GM21528 (cell line): Measurements from ENCODE around the gene DPEP2.
"Not testable (repeated sequence)": the region's sequence is repeated elsewhere in the genome, so short reads cannot be mapped to it uniquely, and the experiment has no call there.

Experiments
- ATAC-seq: cut with Tn5 transposase; IDR thresholded peaks from one replicate; pipeline ENCODE4 v1.9.1; 2021; ENCODE audit warnings: mild to moderate bottlenecking, moderate library complexity; ENCODE audit not compliant: unreplicated experiment, low FRiP score

The DPEP2 gene

DNA sequence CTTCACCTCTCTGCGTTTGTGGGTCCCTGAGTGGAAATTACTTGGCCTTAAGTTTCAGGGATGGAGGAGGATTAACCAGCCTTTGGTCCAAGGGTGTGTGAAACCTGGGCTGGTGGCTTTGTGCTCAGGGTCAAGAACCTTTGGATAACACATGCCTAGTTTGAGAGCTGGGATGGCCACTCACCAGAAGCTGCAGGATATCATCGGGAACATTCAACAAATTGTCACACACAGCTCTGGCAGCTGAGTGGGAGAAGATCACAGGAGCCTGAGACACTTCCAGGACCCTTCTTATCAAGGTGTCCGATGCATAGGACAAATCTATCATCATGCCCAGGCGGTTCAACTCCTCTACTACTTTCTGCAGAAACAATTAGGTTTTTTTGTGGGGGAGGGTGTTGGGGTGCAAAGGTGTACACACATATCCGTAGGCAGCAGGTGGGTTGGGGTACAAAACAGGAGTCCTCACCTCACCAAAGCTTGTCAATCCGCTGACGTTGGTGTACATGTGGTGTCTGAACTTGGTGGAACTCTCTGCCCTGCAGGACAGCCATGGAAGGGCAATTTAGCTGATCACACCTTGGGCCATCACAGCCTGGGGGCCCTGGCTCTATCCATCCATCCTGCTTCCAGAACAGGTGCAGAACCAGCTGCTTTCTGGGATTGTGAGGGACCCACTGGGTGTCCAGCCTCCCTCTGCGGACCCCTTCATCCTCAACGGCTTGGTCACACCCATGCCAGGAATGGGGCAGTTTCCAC is 21.6 kb downstream of the DPEP2 start:
- ATAC-seq, result no peak

DNA sequence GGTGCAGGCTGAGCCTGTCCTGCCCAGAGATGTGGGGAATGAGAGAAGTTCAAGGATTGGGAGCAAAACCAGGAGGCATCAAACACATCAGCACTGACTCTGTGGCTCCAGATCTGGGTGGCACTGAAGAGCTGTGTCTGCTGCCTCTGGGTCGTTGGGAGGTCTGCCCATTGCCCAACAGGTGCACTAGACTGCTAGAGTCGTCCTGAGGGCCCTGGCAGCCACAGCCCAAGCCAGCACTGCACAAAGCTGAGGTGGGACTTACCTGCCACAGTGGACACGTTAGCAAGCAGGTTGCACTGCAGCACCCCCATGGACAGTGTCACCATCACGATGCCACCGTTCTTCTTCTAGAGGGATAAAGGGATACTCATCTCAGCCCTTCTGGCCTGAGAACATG is 22.3 kb downstream of the DPEP2 start:
- no peak for ATAC-seq

DNA sequence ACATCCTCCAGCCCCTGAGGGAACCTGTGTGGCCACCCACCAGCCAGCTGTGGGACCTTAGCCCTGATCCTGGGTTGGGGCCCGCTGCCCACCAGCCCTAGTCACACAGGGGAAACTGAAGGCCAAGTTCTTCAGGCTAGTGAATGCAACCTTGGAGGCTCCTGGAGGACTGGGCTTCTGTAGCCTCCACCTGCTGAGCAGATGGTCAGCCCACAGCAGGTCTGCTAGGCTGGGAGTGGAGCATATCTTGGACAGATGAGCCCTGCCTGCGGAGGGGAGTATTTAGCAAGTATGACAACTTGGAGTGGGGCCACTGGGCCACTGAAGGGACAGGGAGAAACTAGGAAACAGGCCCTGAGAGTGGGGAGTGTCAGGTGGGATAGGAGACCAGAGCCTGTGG is 23.1 kb downstream of the DPEP2 start:
- no peak for ATAC-seq

DNA sequence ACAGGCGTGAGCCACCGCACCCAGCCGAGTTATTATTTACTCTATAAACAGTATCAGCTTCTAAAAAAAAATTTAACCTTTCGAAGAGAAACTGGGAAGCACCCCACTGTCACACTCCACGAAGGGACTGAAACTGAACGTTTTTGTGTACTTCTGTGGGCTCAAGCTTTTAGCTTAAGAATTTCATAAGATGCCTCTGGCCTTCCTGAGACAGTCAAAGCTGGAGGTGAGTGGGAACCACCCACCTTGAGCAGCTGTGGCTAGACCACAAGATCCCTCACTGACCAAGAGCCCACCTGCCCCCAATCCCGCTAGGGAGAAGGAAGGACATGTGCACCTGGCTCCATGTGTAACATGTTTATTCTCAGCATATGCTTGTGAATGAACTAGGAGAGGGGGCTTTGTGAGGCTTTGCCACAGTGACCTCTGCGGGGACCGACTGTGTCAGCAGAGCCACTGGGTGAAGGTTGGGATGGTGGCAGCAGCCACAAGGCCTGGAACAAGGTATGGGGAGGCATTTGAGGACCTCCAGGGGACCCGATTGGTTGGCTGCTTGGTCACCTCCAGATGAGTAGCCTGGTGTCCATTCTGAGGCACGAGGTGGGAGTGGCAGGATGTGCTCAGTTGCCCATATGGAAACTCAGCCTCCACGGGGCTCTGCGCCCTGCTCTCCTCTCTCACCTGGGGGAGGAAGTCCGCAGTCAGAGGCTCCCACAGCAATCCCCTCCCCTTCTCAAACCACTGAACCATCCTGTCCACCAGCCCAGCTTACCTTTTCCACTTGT is 23.8 kb downstream of the DPEP2 start:
- ATAC-seq, result no peak

DNA sequence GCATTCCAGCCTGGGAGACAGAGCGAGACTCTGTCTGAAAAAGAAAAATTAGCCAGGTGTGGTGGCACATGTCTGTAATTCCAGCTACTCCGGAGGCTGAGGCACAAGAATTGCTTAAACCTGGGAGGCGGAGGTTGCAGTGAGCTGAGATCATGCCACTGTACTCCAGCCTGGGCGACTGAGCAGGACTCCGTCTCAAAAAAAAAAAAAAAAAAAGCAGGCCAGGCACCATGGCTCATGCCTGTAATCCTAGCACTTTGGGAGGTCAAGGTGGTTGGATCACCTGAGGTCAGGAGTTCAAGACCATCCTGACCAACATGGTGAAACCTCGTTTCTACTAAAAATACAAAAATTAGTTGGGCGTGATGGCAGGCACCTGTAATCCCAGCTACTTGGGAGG is 27.0 kb downstream of the DPEP2 start:
- not testable (repeated sequence) for ATAC-seq

DNA sequence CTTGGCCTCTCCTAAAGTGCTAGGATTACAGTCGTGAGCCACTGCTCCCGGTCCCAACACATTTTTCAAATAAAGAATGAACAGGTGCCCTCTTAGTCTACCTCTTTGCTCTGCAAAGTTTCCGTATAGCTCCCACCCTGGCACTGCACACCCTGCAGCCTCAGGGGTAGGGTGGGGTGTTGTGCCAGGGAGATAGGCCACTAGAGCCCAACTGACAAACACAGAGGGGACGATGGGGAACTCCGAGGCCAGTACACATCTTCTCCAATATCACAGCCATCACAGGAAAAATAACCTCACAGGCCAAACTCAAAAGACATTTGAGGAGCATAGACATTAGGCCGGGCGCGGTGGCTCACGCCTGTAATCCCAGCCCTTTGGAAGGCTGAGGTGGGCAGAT is 28.2 kb downstream of the DPEP2 start:
- ATAC-seq, result no peak

DNA sequence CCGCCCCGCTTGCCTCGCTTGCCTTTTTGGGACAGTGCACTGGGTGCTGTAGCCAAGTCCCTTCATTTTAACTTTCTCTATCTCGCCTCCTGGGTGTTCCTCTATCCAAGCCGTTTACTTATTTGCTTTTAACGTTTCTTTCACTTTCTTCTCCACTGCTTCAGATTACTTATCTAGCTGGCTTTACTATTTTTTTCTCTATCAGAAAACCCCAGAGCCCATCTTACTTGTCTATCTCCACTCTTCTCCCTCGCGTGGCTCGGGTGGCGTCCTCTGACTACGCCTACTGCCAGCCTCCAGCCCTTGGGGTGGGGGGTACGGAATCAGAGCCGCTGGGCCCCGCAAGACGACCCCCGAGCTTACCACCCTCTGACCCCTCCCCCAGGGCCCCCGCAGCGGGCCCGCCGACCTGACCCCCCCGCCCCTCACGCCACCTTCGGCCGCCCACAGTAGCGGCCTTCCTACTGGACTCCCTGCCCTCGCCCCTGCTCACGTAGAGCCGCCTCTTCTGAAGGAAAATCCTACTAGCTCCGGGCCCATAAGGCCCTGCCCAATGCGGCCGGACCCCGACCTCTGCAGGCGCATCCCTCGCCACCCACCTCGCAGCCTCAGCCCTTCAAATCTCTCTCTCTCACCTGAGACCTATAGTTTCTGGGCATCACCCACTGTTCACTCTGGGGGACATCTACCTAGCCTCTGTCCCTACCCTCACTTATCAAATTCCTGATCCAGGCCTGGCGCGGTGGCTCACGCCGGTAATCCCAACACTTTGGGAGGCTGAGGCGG is 29.8 kb downstream of the DPEP2 start:
- peak; percentile 14 for ATAC-seq

DNA sequence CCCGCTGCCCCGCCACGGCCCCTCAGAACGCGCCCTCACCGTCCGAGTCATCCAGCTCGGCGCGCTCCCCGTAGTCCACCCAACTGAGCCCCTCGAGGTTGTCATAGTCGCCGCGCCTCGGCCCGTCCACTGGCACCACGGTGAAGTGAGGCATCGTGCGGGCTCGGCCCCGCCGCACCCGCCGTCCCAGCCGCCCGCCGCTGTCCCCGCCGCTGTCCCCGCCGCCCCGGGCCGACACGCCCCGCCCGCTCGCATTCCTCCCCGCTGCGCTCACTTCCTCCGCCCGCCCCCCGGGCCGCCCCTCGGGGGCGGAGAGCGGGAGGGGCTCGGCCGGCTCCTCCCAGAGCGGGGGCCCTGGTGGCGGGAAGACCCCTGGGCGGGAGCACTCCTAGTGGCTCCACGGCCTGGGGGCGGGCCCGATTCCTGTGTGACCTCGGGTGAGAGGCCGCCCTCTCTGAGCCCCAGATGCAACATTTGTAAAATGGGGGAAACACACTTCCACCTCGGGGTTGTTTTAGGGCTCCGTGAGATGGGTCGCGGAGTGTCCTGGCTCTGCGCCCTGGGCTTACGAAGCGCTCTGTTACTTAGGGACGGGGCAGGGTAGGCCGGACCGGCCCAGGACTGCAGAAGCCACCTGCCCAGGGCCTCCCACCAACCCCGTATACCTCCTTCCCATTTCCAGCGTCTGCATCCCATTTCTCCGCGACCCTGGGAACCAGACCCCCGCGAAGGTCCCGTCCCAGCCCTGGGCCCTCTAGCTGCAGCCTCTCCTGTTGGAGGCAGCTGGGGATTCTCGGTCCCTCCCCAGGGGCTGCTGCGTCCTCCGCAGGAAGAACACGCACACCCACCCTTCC is 30.7 kb downstream of the DPEP2 start, which contains the start of gene SLC12A4:
Gene SLC12A4, minus strand, starts transcription at position 238 of the 854 bp plus-strand sequence. Its CDS starts 84 bp downstream, at position 154.
- ATAC-seq, result peak; percentile 80

DNA sequence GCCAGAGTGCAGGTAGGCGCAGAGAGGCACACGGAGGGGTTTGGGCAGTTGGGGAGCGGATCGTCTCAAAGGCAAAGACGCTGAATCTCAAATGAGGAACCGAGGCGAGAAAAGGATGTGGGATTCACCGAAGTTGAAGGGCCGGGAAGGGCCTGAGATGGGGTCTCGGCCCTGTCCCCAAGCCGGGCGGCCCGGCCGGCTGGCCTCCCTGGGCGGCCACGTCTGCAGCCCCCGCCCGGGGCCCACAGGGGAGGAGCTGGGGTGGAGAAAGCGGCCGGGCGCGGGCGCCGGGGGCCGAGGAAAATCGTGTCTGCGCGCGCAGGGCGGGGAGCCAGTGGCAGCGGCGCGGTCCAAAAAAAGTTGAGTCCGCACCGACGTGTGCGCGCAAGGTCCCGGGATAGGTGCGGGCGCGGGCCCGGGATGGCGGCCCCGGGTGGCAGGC is 31.3 kb downstream of the DPEP2 start:
- ATAC-seq, result peak; percentile 34

DNA sequence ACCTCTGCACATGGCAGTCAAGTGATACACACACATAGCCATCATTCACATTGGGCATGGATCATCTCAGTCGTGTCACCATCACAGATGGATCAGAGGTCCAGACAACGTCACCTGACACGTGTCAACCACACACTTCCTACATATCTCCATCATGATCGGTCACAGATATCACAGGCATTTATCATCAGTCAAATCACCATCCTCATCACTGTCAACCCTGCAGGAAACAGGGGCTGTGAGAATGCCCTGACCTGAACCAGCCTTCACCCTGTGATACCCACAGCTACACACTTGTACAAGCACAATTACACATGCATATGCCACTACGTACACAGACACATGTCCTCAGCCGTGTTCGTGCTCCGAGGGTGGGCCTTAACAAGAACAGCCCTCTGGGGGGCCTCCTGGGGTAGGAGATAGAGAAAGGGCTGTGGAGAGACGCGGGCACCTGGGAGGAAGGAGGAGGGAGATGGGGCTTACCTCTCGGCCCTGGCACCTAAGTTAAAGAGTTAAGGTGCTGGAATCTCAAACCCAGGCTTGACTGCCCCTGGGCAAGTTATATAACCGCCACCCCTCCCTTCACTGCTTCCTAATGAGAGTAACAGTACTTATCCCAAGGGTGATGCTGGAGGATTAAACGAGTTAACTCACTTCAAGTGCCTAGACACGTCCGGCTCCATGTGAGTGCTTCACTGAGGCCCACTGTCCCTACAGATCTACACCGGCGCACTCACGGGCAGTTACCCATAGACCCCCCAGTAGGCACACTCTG is 31.9 kb downstream of the DPEP2 start:
- no peak for ATAC-seq

DNA sequence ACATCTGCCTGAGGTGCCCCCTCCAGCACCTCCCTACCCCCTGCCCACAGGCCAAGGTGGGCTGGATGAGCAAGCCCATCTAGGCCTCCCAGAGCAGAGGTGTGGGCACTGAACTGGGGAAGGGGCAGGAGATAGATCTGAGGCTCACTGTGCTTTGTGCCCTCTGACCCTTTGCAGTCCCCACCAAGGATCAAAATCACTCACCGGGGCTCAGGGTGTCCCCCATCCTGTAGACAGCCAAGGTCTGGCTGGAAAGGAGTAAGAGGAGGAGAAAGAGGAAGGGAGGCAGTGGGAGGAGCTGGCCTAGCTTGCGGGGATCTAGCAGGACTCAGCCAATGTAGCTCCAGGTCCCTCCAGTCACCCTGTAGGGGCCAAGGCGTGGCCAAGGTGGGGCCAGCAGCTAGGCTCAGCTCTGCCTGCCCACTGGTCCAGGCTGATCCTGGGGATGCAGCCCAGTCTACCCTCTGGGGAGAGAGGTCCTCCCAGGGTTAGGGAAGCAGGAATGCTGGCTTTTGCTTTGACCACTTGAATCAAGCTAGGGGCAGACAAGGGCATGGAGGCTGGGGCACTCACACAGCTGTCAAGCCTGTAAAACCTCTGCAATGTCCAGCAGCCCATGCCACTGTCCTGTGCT is 32.6 kb downstream of the DPEP2 start:
- ATAC-seq, result no peak

DNA sequence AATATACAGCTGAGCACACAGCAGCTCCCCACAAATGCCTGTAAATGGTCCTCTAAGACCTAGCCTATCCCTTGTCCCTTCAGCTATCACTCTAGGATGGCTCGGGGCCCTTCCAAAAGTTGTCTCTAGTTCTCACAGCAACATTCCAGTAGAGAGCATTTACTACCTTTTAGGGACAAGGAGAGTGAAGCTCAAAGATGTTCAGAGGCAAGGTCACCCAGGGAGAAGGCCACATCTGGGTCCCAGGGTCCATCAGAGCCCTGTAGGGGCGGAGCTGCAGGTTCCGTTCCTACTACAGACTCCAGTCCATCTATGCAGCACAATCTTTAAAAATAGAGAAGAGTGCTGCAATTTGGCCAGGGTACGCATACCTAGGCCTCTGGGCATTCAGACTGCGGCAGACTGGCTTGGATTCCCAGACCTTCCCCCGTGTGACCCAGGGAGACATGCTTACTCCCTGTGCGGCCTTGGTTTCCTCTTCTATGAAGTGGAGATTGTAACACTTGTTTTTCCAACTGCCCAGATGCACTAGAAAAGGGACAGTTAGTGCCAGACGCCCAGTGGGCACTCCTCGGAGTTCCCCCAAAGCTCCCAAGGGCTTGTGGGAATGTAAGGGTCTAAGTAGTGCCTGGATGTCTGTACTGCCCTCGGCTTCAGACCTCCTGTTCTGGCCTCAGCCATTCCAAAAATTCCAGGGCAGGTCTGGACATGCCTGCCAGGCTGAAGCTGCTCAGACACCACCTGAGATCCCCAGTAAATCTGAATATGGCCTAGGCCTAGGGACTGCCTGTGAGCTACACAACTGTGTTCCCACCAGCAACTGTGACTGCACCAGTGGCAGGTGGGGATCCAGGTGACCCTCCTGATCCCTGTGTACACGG is 33.4 kb downstream of the DPEP2 start:
- no peak for ATAC-seq

DNA sequence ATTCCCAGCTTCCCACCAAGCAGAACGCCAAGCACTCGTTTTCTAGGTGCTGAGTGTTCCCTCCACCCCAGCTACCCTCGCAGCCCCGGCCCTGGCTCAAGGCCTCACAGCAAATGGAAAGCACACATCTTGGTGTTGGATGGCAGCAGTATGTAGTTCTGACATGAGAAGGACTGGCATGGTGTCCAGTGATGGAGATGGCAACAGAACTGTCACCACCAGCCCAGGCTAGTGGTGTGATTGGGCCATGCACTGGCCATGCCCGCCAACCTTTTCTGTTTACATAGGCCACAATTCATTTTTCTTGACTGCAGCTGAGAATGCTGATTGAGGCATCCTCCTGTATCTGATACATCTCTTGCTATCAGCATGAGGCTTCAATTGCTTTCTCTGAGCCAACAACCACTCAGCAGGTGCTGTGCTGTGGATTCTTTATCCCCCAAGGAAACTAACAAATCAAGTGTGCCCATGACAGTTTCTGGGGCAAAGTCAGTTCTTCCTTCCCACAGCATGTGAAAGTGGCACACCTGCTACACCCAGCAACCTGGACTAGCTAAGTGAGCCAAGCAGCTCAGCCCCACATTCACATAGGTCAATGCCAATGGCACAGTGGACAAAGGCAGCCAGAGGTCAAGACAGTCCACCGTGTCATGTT is 34.7 kb downstream of the DPEP2 start:
- no peak for ATAC-seq

DNA sequence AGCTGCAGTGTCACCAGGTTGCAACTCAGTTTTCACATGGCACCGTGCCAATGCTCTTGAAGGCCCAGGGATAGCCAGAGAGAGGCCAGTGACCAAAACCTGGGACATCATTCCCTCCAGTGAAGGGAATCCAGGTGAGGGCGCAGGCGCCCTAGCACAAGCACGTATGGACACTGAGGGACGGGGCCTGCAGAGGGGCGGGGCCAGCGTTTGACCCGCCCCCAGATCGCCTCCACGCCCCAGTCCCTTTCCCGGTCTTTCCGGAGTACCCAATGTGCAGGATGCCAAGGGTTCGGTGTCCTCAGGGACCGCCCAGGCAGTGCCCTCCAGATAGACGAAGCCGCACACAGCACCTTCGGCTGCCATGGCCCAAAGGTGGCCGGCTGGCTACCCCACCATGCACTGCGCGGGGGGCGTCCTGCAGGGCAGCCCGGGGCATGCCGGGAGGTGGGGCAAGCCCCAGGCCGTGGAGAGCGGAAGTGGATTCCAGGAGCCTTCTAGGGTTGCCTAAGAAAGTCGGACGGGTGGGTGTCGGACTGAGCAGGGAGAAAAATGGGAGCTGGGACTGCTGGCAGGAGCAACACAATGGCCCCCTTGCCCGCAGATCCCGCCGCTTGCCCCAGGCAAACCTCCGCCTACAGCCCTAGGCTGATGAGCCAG is 35.5 kb downstream of the DPEP2 start:
- no peak for ATAC-seq

DNA sequence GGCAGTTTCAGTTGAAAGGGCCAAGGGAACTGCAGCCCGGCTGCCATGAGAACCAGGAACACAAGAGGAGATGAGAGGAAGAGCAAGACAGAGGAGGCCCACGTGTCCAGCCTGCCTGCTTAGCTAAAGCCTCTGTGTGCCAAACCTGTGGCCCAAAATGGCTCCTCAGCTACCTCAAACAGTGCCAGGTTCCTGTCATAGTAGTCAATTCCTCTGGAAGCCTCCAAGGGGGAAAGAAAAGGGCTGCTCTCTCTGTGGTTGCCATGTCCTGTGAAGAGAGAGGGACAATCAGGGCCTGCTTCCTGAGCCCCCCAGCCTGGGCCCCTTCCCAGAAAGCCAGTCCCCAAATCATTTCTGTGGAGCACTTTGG is 36.0 kb downstream of the DPEP2 start:
- no peak for ATAC-seq

DNA sequence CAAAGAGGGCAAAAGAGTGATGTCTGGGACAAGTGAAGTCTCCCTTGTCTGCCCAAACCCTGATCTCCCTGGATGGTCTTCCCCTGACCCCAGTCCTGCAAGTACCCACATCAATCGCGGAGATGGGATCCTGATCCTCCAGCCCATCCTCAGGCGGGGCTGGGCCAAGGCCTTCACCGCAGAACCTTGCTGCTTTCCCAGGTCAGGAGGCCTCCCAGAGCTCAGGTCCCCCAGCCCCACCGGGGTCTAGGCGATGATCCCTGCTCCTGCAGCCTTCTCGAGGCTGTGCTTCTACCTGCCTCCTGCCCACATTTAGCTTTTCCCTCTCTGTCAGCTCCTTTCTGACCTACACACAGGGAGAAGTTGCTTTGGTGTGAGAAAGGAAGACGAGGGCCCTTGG is 37.1 kb downstream of the DPEP2 start:
- ATAC-seq, result no peak

DNA sequence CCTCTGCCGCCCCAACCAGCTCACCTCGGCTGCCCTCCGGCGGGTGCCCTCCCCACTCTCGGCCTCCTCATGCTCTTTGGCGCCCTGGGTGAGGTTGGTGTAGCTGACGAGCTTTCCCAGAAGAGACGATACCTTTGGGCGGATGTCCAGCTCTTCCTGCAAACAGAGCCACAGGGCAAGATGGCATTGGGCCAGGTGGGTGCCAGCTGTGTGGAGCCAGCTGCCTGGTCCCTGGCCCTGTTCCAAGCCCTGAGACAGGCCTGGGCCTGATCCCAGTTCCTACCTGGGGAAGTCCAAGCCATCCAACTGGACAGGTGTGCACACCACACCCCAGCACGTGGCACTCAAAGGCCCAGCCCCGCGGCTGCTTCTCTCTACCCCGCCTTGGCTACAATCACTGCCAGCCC is 37.7 kb downstream of the DPEP2 start:
- ATAC-seq, result no peak
